Stimulated activated CD4-positive, alpha-beta T cell treated with anti-CD3 and anti-CD28 coated beads, Interleukin-4, amount 100 ng/mL, for 48 hours (primary cell): ENCODE data around the gene AQP1.

Experiments
- DNase-seq, 2 donors: peaks; one replicate each; pipeline ENCODE4 v3.0.0-alpha.2; 2020; ENCODE audit warnings: low read depth in 2 of 2

AQP1 gene

GRCh38 chr7:30974605-30975255 is 63.1 kb downstream of the AQP1 start:
- DNase-seq = peak; percentile 36 to 48
